Neural crest cell (in vitro differentiated cells): ENCODE results near the gene TIMM10B. TPM values are rescaled to one million over a fixed set of nuclear protein-coding genes. Genes with fewer than 3 reads are reported as not detected.

Experiments
- DNase-seq: peaks from one replicate; pipeline ENCODE4 v3.0.0; 2021; ENCODE audit warnings: low read depth, mixed read lengths, low spot score
- H3K27ac Mint-ChIP-seq: one replicate; pipeline ENCODE4 v1.8.0; 2021; ENCODE audit warnings: mild to moderate bottlenecking, mixed read lengths; ENCODE audit not compliant: unreplicated experiment
- H3K27me3 Mint-ChIP-seq: 2 replicates; pipeline ENCODE4 v1.8.0; 2021; ENCODE audit warnings: low read depth, mild to moderate bottlenecking, mixed read lengths
- H3K36me3 Mint-ChIP-seq: 2 replicates; pipeline ENCODE4 v1.8.0; 2021; ENCODE audit warnings: low read depth, mild to moderate bottlenecking, mixed read lengths
- H3K4me1 Mint-ChIP-seq: 2 replicates; pipeline ENCODE4 v1.8.0; 2021; ENCODE audit warnings: mixed read lengths
- H3K4me3 Mint-ChIP-seq: one replicate; pipeline ENCODE4 v1.8.0; 2021; ENCODE audit warnings: mild to moderate bottlenecking, mixed read lengths
- H3K9me3 Mint-ChIP-seq: 2 replicates; pipeline ENCODE4 v1.8.0; 2021; ENCODE audit warnings: mixed read lengths
- CTCF ChIP-seq: fragments of 200-600 bp; sonication (generic); conservative IDR thresholded peaks from 2 replicates; pipeline ENCODE4 v1.5.0; 2021; ENCODE audit warnings: antibody characterized with exemption, mild to moderate bottlenecking
- total RNA-seq: library from RNA; stranded (reverse); gene quantifications from 2 replicates; pipeline ENCODE4 v1.2.1, GENCODE V29; 2021

The TIMM10B gene
- total RNA-seq, 1 donor from 2014 or later, result 47.6 TPM

GRCh38 chr11:6497069-6497839 is 16.0 kb downstream of the TIMM10B start, which contains the start of gene DNHD1:
TSS of gene DNHD1 (plus strand) at chr11:6497280. CDS start at chr11:6498216, 936 bp downstream.
- peaks cover 4% of the 10 kb centered on the region for H3K36me3 Mint-ChIP-seq
- DNase-seq, result no peak
- no peaks in the 10 kb centered on the region for H3K4me1 Mint-ChIP-seq
- no peaks in the 10 kb centered on the region for H3K9me3 Mint-ChIP-seq
- H3K27me3 Mint-ChIP-seq, result no peaks in the 10 kb centered on the region
- H3K4me3 Mint-ChIP-seq, result no peak within 1 kb of the TSS
- H3K27ac Mint-ChIP-seq, result peak within 1 kb of the TSS; percentile 1
- no peak for TF ChIP-seq CTCF

- H3K4me1 Mint-ChIP-seq, result no peaks in the 10 kb centered on the region
- no peak overlapping the region for H3K27ac Mint-ChIP-seq
- H3K36me3 Mint-ChIP-seq, result peaks cover 4% of the 10 kb centered on the region
- DNase-seq, result no peak
- H3K4me3 Mint-ChIP-seq, result no peak overlapping the region
- no peaks in the 10 kb centered on the region for H3K27me3 Mint-ChIP-seq
- no peak for TF ChIP-seq CTCF
- H3K9me3 Mint-ChIP-seq, result no peaks in the 10 kb centered on the region
Observed at GRCh38 chr11:6498121-6498520, 16.8 kb downstream of the TIMM10B start.

- no peak for TF ChIP-seq CTCF
- peaks cover 4% of the 10 kb centered on the region for H3K36me3 Mint-ChIP-seq
- no peaks in the 10 kb centered on the region for H3K9me3 Mint-ChIP-seq
- H3K4me1 Mint-ChIP-seq, result no peaks in the 10 kb centered on the region
- no peaks in the 10 kb centered on the region for H3K27me3 Mint-ChIP-seq
- no peak overlapping the region for H3K27ac Mint-ChIP-seq
- no peak for DNase-seq
- H3K4me3 Mint-ChIP-seq, result no peak overlapping the region
Observed at GRCh38 chr11:6498544-6498943, 17.2 kb downstream of the TIMM10B start.

DNA sequence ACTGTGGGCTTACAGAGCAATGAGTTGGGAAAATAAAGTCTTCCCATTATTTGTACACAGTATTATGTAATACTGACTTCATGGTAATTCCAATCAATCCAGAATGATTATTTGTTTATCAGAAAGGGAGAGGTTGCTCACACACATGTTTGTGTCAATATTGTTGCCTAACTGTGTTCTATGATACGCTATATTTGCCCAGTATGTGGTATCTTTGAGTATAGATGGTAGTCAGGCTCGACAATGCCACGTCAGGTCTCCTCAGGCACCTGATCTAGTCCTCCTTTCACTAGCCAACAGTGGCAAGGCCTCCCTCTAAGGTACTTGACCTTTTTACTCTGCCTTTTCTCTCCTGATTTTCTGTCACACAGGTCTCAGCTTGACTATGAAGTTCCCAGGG is 21.1 kb downstream of the TIMM10B start:
- no peak for DNase-seq
- H3K9me3 Mint-ChIP-seq, result no peaks in the 10 kb centered on the region
- no peaks in the 10 kb centered on the region for H3K27me3 Mint-ChIP-seq
- no peak for TF ChIP-seq CTCF
- no peaks in the 10 kb centered on the region for H3K36me3 Mint-ChIP-seq
- no peak overlapping the region for H3K4me3 Mint-ChIP-seq
- peak overlapping the region; percentile 51 for H3K27ac Mint-ChIP-seq
- H3K4me1 Mint-ChIP-seq, result peaks cover 3% of the 10 kb centered on the region

DNA sequence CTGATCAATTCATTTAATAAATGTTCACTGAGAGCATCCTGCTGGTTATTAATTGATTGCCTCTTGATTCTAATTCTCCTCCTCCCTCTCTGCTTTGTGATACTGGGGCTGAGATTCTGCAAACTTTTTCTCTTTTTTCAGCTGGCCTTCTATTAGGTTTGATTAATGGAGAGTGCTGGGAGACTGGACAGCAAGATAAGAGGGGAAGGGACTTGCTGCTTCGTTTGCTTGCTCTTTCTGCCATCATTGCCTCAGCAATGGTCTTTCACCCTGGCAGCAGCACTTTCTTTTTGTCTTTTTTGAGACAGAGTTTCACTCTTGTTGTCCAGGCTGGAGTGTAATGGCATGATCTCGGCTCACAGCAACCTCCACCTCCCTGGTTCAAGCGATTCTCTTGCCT is 22.9 kb downstream of the TIMM10B start:
- Mint-ChIP-seq H3K27ac (no peak overlapping the region), H3K4me1 (peaks cover 3% of the 10 kb centered on the region), H3K36me3 (no peaks in the 10 kb centered on the region), H3K4me3 (no peak overlapping the region), H3K9me3 (no peaks in the 10 kb centered on the region), H3K27me3 (no peaks in the 10 kb centered on the region)
- TF ChIP-seq CTCF, result no peak
- no peak for DNase-seq
